K562 (cell line): ENCODE data around the gene SPPL2C. TPM values are rescaled to one million over a fixed set of nuclear protein-coding genes. Genes with fewer than 3 reads are reported as not detected.
A peak's percentile ranks its signal among the peaks of the same experiment; 100 is the strongest.

Experiments
- ATAC-seq: fragments of 200-7000 bp; cut with Tn5 transposase; 3 replicates; pipeline ENCODE4 v1.9.1; 2020; ENCODE audit warnings: moderate library complexity
- BruUV-seq: library from RNA; stranded (reverse); fragments of 400-500 nt; replicated peaks from 2 replicates; lab custom pipeline; 2021; lab: Mats Ljungman, UMichigan
- CTCF ChIA-PET: fragments of 300-600 bp; formaldehyde crosslinking; extraction: SDS; loops from one replicate; lab custom pipeline; 2021; ENCODE audit warnings: low intra/inter-chr PET ratio; lab: Yijun Ruan, JAX
- POLR2A ChIA-PET: fragments of 300-600, 350-650 bp; sonication (Branson Sonifier 250); formaldehyde crosslinking; extraction: SDS; loops from one replicate; lab custom pipeline; 2021; ENCODE audit warnings: antibody characterized with exemption, inconsistent platforms; lab: Yijun Ruan, JAX
- DNase-seq, 4 experiments: peaks; one replicate each; pipeline versions ENCODE4 v3.0.0 to v3.0.0-alpha.2; 2011 to 2018; ENCODE audit warnings: low spot score in 3 of 4, mixed read lengths in 3 of 4; ENCODE audit errors: extremely low read depth in 1 of 4
- FAIRE-seq: peaks from 2 replicates; lab custom pipeline; 2011; peaks lifted over from hg19 to GRCh38; lab: Jason Lieb, UNC
- H2AFZ ChIP-seq: 2 replicates; pipeline ENCODE4 v1.6.0; 2011; ENCODE audit warnings: low read depth, low read length, control low read depth, inconsistent platforms
- H3K27ac ChIP-seq: fragments of 200-600 bp; 3 replicates; pipeline ENCODE4 v1.8.0; 2011; ENCODE audit warnings: low read depth, mild to moderate bottlenecking, control low read depth, inconsistent platforms, low read length, moderate library complexity, mixed read lengths; ENCODE audit errors: extremely low read depth
- H3K27me3 ChIP-seq, 2 experiments: fragments of 300-600 bp in 1 of 2; 2 replicates in 1 of 2; 3 replicates in 1 of 2; pipeline versions ENCODE4 v1.6.0 to v1.8.0; 2011; ENCODE audit warnings: inconsistent platforms in 2 of 2, low read length in 2 of 2, mild to moderate bottlenecking in 1 of 2, mixed read lengths in 1 of 2, moderate library complexity in 1 of 2; ENCODE audit not compliant: control insufficient read depth in 2 of 2, insufficient read depth in 2 of 2
- H3K36me3 ChIP-seq: fragments of 300-600 bp; 3 replicates; pipeline ENCODE4 v1.8.0; 2011; ENCODE audit warnings: mild to moderate bottlenecking, low read length, inconsistent platforms; ENCODE audit not compliant: control insufficient read depth, insufficient read depth
- H3K4me1 ChIP-seq, 2 experiments: fragments of 200-600 bp in 1 of 2; replicated peaks in 1 of 2; 2 replicates in 1 of 2; 3 replicates in 1 of 2; pipeline versions ENCODE4 v1.5.1 to v1.8.0; 2011; ENCODE audit warnings: inconsistent platforms in 2 of 2, low read length in 2 of 2, mild to moderate bottlenecking in 1 of 2, mixed read lengths in 1 of 2, moderate library complexity in 1 of 2; ENCODE audit not compliant: control insufficient read depth in 2 of 2, insufficient read depth in 2 of 2
- H3K4me2 ChIP-seq: 2 replicates; pipeline ENCODE4 v1.6.1; 2011; ENCODE audit warnings: low read length, control low read depth, inconsistent platforms, mixed read lengths; ENCODE audit not compliant: insufficient read depth
- H3K4me3 ChIP-seq: fragments of 200-600 bp; sonication (generic), shearing (Covaris generic); 2 replicates; pipeline ENCODE4 v1.5.1; 2016; ENCODE audit warnings: control low read depth, inconsistent platforms
- H3K79me2 ChIP-seq: fragments of 200-600 bp; 3 replicates; pipeline ENCODE4 v1.8.0; 2011; ENCODE audit warnings: low read length, inconsistent platforms; ENCODE audit not compliant: control insufficient read depth, insufficient read depth
- H3K9ac ChIP-seq, 2 experiments: 2 replicates each; pipeline versions ENCODE4 v1.6.0 to v1.6.1; 2011; ENCODE audit warnings: low read depth in 2 of 2, low read length in 2 of 2, control low read depth in 1 of 2, inconsistent platforms in 1 of 2, mild to moderate bottlenecking in 1 of 2, mixed read lengths in 1 of 2; ENCODE audit not compliant: insufficient read depth in 1 of 2
- H3K9me1 ChIP-seq: one replicate; pipeline ENCODE4 v1.6.0; 2011; ENCODE audit warnings: inconsistent platforms, mild to moderate bottlenecking, low read length, moderate library complexity; ENCODE audit not compliant: control insufficient read depth, insufficient read depth
- H3K9me3 ChIP-seq: replicated peaks from 2 replicates; pipeline ENCODE4 v1.5.1; 2011; ENCODE audit warnings: low read depth, low read length, inconsistent platforms; ENCODE audit not compliant: control insufficient read depth, insufficient read depth
- H4K20me1 ChIP-seq: replicated peaks from 2 replicates; pipeline ENCODE4 v1.6.1; 2011; ENCODE audit warnings: low read length, inconsistent platforms, mixed read lengths; ENCODE audit not compliant: control insufficient read depth, insufficient read depth
- DACH1 ChIP-seq: fragments of 450-650 bp; IDR thresholded peaks from 2 replicates; pipeline ENCODE4 v1.6.1; 2018; ENCODE audit not compliant: partially characterized antibody
- EHMT2 ChIP-seq: fragments of 450-650 bp; IDR thresholded peaks from 2 replicates; pipeline ENCODE4 v1.6.1; 2018; ENCODE audit warnings: antibody characterized with exemption
- EZH2 ChIP-seq: IDR thresholded peaks from 2 replicates; pipeline ENCODE4 v1.6.1; 2012; ENCODE audit warnings: low read depth, mild to moderate bottlenecking, inconsistent platforms, low read length, borderline replicate concordance
- GABPA ChIP-seq: fragments of 200-800 bp; sonication (Bioruptor generic); conservative IDR thresholded peaks from 2 replicates; pipeline ENCODE4 v1.6.1; 2016; ENCODE audit warnings: low read depth, missing genetic modification characterization, missing compliant biosample characterization
- HDGF ChIP-seq: fragments of 450-650 bp; IDR thresholded peaks from 2 replicates; pipeline ENCODE4 v1.6.1; 2016
- HMGN3 ChIP-seq: IDR thresholded peaks from 2 replicates; pipeline ENCODE4 v1.6.1; 2011; ENCODE audit warnings: borderline replicate concordance, low read depth, mild to moderate bottlenecking, mixed read lengths, low read length; ENCODE audit not compliant: insufficient read length; ENCODE audit errors: extremely low read depth
- KDM1A ChIP-seq, 2 experiments: fragments of 450-650 bp; IDR thresholded peaks; 2 replicates each; pipeline ENCODE4 v1.6.1; 2016; ENCODE audit warnings: mild to moderate bottlenecking in 2 of 2
- KLF10 ChIP-seq: fragments of 250-450 bp; sonication (Bioruptor Pico); IDR thresholded peaks from 2 replicates; pipeline ENCODE4 v1.6.1; 2021; ENCODE audit warnings: matching md5 sums
- MAFG ChIP-seq: fragments of 450-650 bp; conservative IDR thresholded peaks from 2 replicates; pipeline ENCODE4 v1.6.1; 2016; ENCODE audit warnings: missing genetic modification characterization, missing compliant biosample characterization
- MCM3 ChIP-seq: fragments of 450-650 bp; IDR thresholded peaks from 2 replicates; pipeline ENCODE4 v1.6.1; 2016
- MYBL2 ChIP-seq, 2 experiments: fragments of 450-650 bp in 1 of 2; sonication (generic) in 1 of 2; formaldehyde crosslinking in 1 of 2; IDR thresholded peaks; 2 replicates each; pipeline versions ENCODE4 v1.6.1 to v1.8.1; 2017 to 2022; ENCODE audit warnings: borderline replicate concordance in 1 of 2, inconsistent platforms in 1 of 2, low read depth in 1 of 2, mild to moderate bottlenecking in 1 of 2, missing genetic modification reagents in 1 of 2, moderate library complexity in 1 of 2
- NCOA6 ChIP-seq: fragments of 450-650 bp; IDR thresholded peaks from 2 replicates; pipeline ENCODE4 v1.6.1; 2017; ENCODE audit warnings: mild to moderate bottlenecking
- NR4A1 ChIP-seq, 2 experiments: fragments of 250-450 bp in 1 of 2; fragments of 450-650 bp in 1 of 2; sonication (Bioruptor Pico) in 1 of 2; IDR thresholded peaks; 2 replicates each; pipeline versions ENCODE4 v1.4.0 to v1.6.1; 2016 to 2020; ENCODE audit warnings: mild to moderate bottlenecking in 2 of 2, missing compliant biosample characterization in 1 of 2, missing genetic modification characterization in 1 of 2, moderate library complexity in 1 of 2
- RBM25 ChIP-seq: fragments of 200-400 bp; formaldehyde crosslinking; IDR thresholded peaks from 2 replicates; pipeline ENCODE4 v1.6.1; 2018; ENCODE audit warnings: low read length, low read depth, moderate library complexity; ENCODE audit not compliant: severe bottlenecking
- ZFP1 ChIP-seq: fragments of 450-650 bp; formaldehyde crosslinking; IDR thresholded peaks from 2 replicates; pipeline ENCODE4 v1.4.0; 2020; ENCODE audit warnings: mild to moderate bottlenecking, mixed read lengths
- ZFP36 ChIP-seq: fragments of 150-350 bp; IDR thresholded peaks from 2 replicates; pipeline ENCODE4 v1.6.1; 2018; ENCODE audit warnings: low read length, low read depth; ENCODE audit not compliant: partially characterized antibody
- ZNF445 ChIP-seq: fragments of 250-450 bp; sonication (Bioruptor Pico); IDR thresholded peaks from 2 replicates; pipeline ENCODE4 v1.4.0; 2020; ENCODE audit warnings: low read depth, mild to moderate bottlenecking, moderate library complexity
- ZNF696 ChIP-seq: fragments of 250-450 bp; sonication (Bioruptor Pico); conservative IDR thresholded peaks from 2 replicates; pipeline ENCODE4 v1.4.0; 2020; ENCODE audit warnings: mild to moderate bottlenecking, moderate library complexity
- ZNF75A ChIP-seq: fragments of 450-650 bp; formaldehyde crosslinking; IDR thresholded peaks from 2 replicates; pipeline ENCODE4 v1.4.0; 2020; ENCODE audit warnings: mild to moderate bottlenecking
- ZNF785 ChIP-seq: fragments of 250-450 bp; sonication (Bioruptor Pico); IDR thresholded peaks from 2 replicates; pipeline ENCODE4 v1.4.0; 2020; ENCODE audit warnings: mild to moderate bottlenecking
- ZSCAN29 ChIP-seq: fragments of 450-650 bp; IDR thresholded peaks from 2 replicates; pipeline ENCODE4 v1.6.1; 2017
- WGBS: fragments of 100-300 bp; shearing (Covaris generic); methylation state at CpG from one replicate; pipeline ENCODE4 v1.1.6; 2016; ENCODE audit warnings: low coverage, mixed read lengths; ENCODE audit not compliant: insufficient coverage; ENCODE audit errors: missing lambda C conversion rate; 5-methylcytosine and 5-hydroxymethylcytosine counted together
- in situ Hi-C: fragments of 300-500 bp; cut with MboI; formaldehyde crosslinking; loops from 4 replicates; pipeline ENCODE4 v1.15.0; 2018; ENCODE audit warnings: inconsistent platforms, mixed read lengths
- intact Hi-C: fragments of 100-400 bp; cut with micrococcal nuclease; formaldehyde crosslinking; loops from 2 replicates; pipeline ENCODE4 v1.14.2; 2022
- polyA plus RNA-seq, 8 experiments: library from polyadenylated mRNA; depleted of rRNA in 4 of 8; stranded (reverse) in 5 of 8; unstranded in 3 of 8; fragments of >200 nt; fragmentation: Nextera tagmentation in 2 of 8; fragmentation: Illumina TruSeq in 1 of 8; extraction: Ambion mirVana in 2 of 8; extraction: Trizol in 1 of 8; gene quantifications; 2 replicates each; pipeline versions ENCODE4 v1.2.1 to v1.2.3, GENCODE V29; 2011 to 2014; ENCODE audit warnings: inconsistent platforms in 1 of 8, missing spikeins in 1 of 8
- total RNA-seq, 7 experiments: library from RNA; depleted of rRNA in 6 of 7; stranded (reverse); fragments of >200 nt in 6 of 7; fragmentation: Illumina TruSeq in 2 of 7; extraction: Trizol in 2 of 7; gene quantifications; 2 replicates each; pipeline versions ENCODE4 v1.2.1 to v1.2.3, GENCODE V29; 2011 to 2021; ENCODE audit warnings: low replicate concordance in 1 of 7
- TF ChIP-seq, protein P1 (sequence below): fragments of 450-650 bp; IDR thresholded peaks from 2 replicates; pipeline ENCODE4 v1.6.1; 2017; ENCODE audit warnings: antibody characterized with exemption
- TF ChIP-seq, protein P2 (sequence below): fragments of 250-450 bp; sonication (Bioruptor Pico); IDR thresholded peaks from 2 replicates; pipeline ENCODE4 v1.8.0; 2021; ENCODE audit warnings: mild to moderate bottlenecking, moderate library complexity

The SPPL2C gene
- total and polyA plus RNA-seq, 9 of the 15 experiments (the other 6 are each of a cell fraction or from before 2014, with no cell fraction given) = not detected

DNA sequence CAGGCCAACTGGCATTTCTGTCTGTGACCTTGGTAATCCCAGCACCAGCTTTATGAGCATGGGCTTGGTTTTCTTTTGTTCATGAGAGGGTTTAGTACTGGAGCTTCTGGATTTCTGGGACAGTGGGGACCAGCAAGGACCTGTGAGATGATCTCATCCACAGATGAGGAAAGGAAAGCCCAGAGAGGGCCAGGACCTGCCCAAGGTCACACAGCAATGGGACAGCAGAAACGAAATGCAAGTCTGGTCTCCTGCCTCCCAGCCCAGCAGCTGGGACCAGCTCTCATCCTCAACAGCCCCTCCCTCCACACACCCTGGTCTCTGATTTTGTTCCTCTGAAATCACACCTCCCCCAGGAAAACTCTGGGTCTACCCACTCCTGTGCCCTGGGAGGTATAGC, 7.2 kb downstream of the SPPL2C start:
- no peak overlapping the region for H3K27ac ChIP-seq
- H3K79me2 ChIP-seq = no peaks in the 10 kb centered on the region
- intact Hi-C loops = loop anchor here (1.0 to 10.0 kb wide), 2 partner anchors 212 to 457 kb away; no protein-coding TSS in a partner anchor
- CTCF ChIA-PET = interaction anchor here (1.1 to 1.9 kb wide), 2 partner anchors 20 to 212 kb away, joined by 4 to 5 read pairs; no protein-coding TSS in a partner anchor
- FAIRE-seq = no peak
- ATAC-seq = no peak
- H3K9me3 ChIP-seq = no peaks in the 10 kb centered on the region
- H3K9me1 ChIP-seq = no peaks in the 10 kb centered on the region
- no peak overlapping the region for H2AFZ ChIP-seq
- POLR2A ChIA-PET = interaction anchor here (0.6 to 1.5 kb wide), 4 partner anchors 17 to 703 kb away, joined by 3 to 5 read pairs (median 4); no protein-coding TSS in a partner anchor
- H3K4me3 ChIP-seq = no peak overlapping the region
- no peaks in the 10 kb centered on the region for H3K36me3 ChIP-seq
- H3K27me3 ChIP-seq = peaks cover under 1 to 36% of the 10 kb centered on the region in 2 experiments; a peak in 2 of 5 replicates
- no peak overlapping the region for H3K4me2 ChIP-seq
- no TSS peak for BruUV-seq
- peaks cover 0 to 9% of the 10 kb centered on the region in 2 experiments; a peak in 2 of 5 replicates for H3K4me1 ChIP-seq
- no peak for DNase-seq
- in situ Hi-C loops = no loop called here
- WGBS = 8% methylated on average over 1 of the region's 1 CpG
- no peak overlapping the region for H3K9ac ChIP-seq
- no peaks in the 10 kb centered on the region for H4K20me1 ChIP-seq
- TF ChIP-seq, protein P1, sequence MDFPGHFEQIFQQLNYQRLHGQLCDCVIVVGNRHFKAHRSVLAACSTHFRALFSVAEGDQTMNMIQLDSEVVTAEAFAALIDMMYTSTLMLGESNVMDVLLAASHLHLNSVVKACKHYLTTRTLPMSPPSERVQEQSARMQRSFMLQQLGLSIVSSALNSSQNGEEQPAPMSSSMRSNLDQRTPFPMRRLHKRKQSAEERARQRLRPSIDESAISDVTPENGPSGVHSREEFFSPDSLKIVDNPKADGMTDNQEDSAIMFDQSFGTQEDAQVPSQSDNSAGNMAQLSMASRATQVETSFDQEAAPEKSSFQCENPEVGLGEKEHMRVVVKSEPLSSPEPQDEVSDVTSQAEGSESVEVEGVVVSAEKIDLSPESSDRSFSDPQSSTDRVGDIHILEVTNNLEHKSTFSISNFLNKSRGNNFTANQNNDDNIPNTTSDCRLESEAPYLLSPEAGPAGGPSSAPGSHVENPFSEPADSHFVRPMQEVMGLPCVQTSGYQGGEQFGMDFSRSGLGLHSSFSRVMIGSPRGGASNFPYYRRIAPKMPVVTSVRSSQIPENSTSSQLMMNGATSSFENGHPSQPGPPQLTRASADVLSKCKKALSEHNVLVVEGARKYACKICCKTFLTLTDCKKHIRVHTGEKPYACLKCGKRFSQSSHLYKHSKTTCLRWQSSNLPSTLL = no peak
- TF ChIP-seq EZH2 (no peak), ZFP36 (peak; percentile 69), NCOA6 (no peak), GABPA (tag) (no peak), RBM25 (peak; percentile 67), MYBL2 (IDR thresholded peaks at IDR 0.05; ENCODE audit: low read depth) (no peak), MYBL2 (CRISPR knock-in tag; IDR thresholded peaks at IDR 0.05; ENCODE audit: borderline replicate concordance) (no peak), HDGF (no peak), EHMT2 (no peak), ZFP1 (CRISPR knock-in tag) (no peak), DACH1 (no peak), KDM1A (IDR thresholded peaks at IDR 0.05) (0 out of 4 replicates have a peak, but pooled peaks of 1 of the 2 experiments have one; percentile 35), KLF10 (CRISPR knock-in tag) (no peak), NR4A1 (CRISPR knock-in tag; IDR thresholded peaks at IDR 0.05) (no peak), NR4A1 (tag; IDR thresholded peaks at IDR 0.05) (no peak), ZNF445 (no peak), MCM3 (no peak), ZNF785 (no peak), ZNF75A (CRISPR knock-in tag) (no peak), ZSCAN29 (no peak), HMGN3 (no peak), ZNF696 (CRISPR knock-in tag) (no peak), MAFG (tag) (no peak)
- TF ChIP-seq, protein P2, sequence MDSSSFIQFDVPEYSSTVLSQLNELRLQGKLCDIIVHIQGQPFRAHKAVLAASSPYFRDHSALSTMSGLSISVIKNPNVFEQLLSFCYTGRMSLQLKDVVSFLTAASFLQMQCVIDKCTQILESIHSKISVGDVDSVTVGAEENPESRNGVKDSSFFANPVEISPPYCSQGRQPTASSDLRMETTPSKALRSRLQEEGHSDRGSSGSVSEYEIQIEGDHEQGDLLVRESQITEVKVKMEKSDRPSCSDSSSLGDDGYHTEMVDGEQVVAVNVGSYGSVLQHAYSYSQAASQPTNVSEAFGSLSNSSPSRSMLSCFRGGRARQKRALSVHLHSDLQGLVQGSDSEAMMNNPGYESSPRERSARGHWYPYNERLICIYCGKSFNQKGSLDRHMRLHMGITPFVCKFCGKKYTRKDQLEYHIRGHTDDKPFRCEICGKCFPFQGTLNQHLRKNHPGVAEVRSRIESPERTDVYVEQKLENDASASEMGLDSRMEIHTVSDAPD = no peak
